HepG2 (cell line): ENCODE data around the gene COL8A2.

Experiments used
- CHD2 ChIP-seq: IDR thresholded peaks from 2 replicates; pipeline ENCODE4 v1.6.1; 2011; ENCODE audit warnings: low read depth, low read length, improper control_type of control experiment
- MTA1 ChIP-seq: sonication (generic); formaldehyde crosslinking; IDR thresholded peaks from 2 replicates; pipeline ENCODE4 v1.4.0; 2020; ENCODE audit warnings: missing genetic modification reagents, mild to moderate bottlenecking, borderline replicate concordance
- TF ChIP-seq, protein P1 (sequence below): sonication (generic); formaldehyde crosslinking; IDR thresholded peaks from 2 replicates; pipeline ENCODE4 v1.4.0; 2020; ENCODE audit warnings: missing genetic modification reagents

DNA sequence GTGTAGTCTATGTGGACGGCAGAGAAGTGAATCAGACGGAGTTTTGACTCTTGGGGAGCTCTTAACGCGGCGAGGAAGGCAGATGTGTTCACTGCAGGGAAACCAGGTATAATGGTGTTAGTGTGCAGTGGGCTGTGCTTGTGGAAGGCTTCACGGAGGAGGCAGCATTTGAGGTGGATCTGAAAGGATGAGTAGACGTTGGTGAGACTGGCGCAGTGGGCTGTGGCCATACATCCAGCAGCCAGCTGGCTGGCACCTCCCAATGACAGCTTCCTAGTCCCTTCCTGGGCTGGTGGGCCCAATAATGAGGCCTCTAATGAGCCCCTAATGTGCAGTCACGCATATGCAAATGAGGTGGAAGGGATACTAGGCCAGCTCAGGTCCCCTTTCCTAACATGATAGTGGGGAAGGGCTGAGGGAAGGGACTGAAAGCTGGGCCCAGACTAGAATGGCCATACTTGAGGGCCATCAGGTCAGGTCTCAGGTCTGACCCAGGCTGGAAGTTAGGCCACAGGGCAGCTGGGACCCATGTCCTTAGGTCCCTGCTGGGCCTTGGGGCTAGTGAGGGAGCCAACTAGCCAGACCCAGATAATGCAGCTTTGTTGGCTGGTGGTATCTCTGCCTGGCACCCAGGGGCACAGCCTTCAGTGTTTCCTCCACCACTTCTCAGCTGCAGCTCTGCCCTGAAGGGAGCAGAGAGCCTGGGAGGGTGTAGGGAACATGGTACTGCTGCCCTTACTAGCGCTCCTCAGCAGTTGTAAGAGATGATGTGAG lies 34.8 kb upstream of the COL8A2 start:
- no peak for TF ChIP-seq MTA1 (CRISPR knock-in tag)
- TF ChIP-seq, protein P1, sequence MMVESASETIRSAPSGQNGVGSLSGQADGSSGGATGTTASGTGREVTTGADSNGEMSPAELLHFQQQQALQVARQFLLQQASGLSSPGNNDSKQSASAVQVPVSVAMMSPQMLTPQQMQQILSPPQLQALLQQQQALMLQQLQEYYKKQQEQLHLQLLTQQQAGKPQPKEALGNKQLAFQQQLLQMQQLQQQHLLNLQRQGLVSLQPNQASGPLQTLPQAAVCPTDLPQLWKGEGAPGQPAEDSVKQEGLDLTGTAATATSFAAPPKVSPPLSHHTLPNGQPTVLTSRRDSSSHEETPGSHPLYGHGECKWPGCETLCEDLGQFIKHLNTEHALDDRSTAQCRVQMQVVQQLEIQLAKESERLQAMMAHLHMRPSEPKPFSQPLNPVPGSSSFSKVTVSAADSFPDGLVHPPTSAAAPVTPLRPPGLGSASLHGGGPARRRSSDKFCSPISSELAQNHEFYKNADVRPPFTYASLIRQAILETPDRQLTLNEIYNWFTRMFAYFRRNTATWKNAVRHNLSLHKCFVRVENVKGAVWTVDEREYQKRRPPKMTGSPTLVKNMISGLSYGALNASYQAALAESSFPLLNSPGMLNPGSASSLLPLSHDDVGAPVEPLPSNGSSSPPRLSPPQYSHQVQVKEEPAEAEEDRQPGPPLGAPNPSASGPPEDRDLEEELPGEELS (CRISPR knock-in tag), result no peak
- TF ChIP-seq CHD2, result no peak
